Esophagus squamous epithelium (tissue), 5 donors: ENCODE measurements around the gene HSF2BP. TPM values are rescaled to one million over a fixed set of nuclear protein-coding genes. Genes with fewer than 3 reads are reported as not detected.

Experiments used
- DNase-seq: peaks from one replicate; lab custom pipeline; 2025; lab: John Stamatoyannopoulos, UW
- H3K27ac ChIP-seq, 4 donors: fragments of 200-600 bp; sonication (generic); one replicate each; pipeline ENCODE4 v1.5.1; 2016 to 2019; ENCODE audit warnings: mild to moderate bottlenecking in 1 of 4
- H3K27me3 ChIP-seq, 4 donors: fragments of 200-600 bp; sonication (generic); 1 replicate in 3 of 4; 2 replicates in 1 of 4; pipeline versions ENCODE4 v1.5.1 to v1.6.0; 2017 to 2021; ENCODE audit warnings: antibody characterized with exemption in 1 of 4
- H3K36me3 ChIP-seq, 3 donors: fragments of 200-600 bp; sonication (generic); one replicate each; pipeline ENCODE4 v1.5.1; 2016 to 2019
- H3K4me1 ChIP-seq, 3 donors: fragments of 200-600 bp; sonication (generic); one replicate each; pipeline ENCODE4 v1.5.1; 2017 to 2019
- H3K4me3 ChIP-seq, 4 donors: fragments of 200-600 bp; sonication (generic); 1 replicate in 3 of 4; 2 replicates in 1 of 4; pipeline ENCODE4 v1.5.1; 2016 to 2019; ENCODE audit warnings: mild to moderate bottlenecking in 2 of 4, moderate library complexity in 1 of 4
- H3K9me3 ChIP-seq, 3 donors: fragments of 200-600 bp; sonication (generic); one replicate each; pipeline ENCODE4 v1.5.1; 2016 to 2019
- POLR2A ChIP-seq, 4 donors: fragments of 450-650 bp; IDR thresholded peaks; one replicate each; pipeline ENCODE4 v1.6.1; 2017; ENCODE audit warnings: antibody characterized with exemption in 4 of 4, mild to moderate bottlenecking in 4 of 4, moderate library complexity in 3 of 4
- WGBS, 2 donors: methylation state at CpG; one replicate each; pipeline ENCODE4 v1.1.5; 2018; 5-methylcytosine and 5-hydroxymethylcytosine counted together
- intact Hi-C: fragments of 100-400 bp; cut with DNase I; formaldehyde crosslinking; loops from one replicate; pipeline ENCODE4 v1.15.0; 2022
- total RNA-seq, 4 donors: library from RNA; depleted of rRNA; stranded (reverse); fragments of >200 nt; gene quantifications; one replicate each; pipeline ENCODE4 v1.1.0, GENCODE V29; 2016
- TF ChIP-seq, protein P1 (sequence below), 6 experiments: fragments of 450-650 bp in 4 of 6; fragments of 200-600 bp in 2 of 6; sonication (generic) in 2 of 6; IDR thresholded peaks; one replicate each; pipeline ENCODE4 v1.5.1; 2016 to 2019; ENCODE audit warnings: antibody characterized with exemption in 6 of 6, mild to moderate bottlenecking in 4 of 6, moderate library complexity in 4 of 6
- donor health status: DM: yes; HTN: yes; CAD: no.

HSF2BP gene
- total RNA-seq, 4 donors from 2014 or later = 0.35 to 1.1 (median 0.76) TPM; not detected in 1

DNA sequence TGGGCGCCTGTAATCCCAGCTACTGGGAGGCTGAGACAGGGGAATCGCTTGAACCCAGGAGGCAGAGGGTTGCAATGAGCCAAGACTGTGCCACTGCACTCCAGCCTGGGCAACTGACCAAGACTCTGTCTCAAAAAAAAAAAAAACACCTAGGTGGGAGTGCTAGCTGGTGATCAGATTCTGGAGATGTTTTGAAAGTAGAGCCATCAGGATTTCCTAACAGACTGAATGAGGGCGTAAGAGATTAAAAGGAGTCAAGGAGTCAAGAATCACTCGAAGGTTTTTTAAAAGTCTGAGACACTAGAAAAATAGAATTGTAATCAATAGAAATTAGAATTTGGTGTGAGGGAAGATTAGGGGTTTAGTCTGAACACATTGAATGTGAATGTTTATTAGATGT is 73.8 kb downstream of the HSF2BP start:
- no peaks in the 10 kb centered on the region for H3K9me3 ChIP-seq
- no peaks in the 10 kb centered on the region for H3K36me3 ChIP-seq
- H3K27ac ChIP-seq = peak overlapping the region in 3 of 4 donors; percentile 74 to 82 (median 76)
- DNase-seq = no peak
- H3K4me1 ChIP-seq = peaks cover 0 to 25% (median 13%) of the 10 kb centered on the region in 3 donors
- no peak overlapping the region for H3K4me3 ChIP-seq
- 87 to 91% methylated on average over 4 of the region's 4 CpGs for WGBS, 2 donors
- H3K27me3 ChIP-seq = no peaks in the 10 kb centered on the region
- intact Hi-C loops = no loop called here
- TF ChIP-seq, protein P1, sequence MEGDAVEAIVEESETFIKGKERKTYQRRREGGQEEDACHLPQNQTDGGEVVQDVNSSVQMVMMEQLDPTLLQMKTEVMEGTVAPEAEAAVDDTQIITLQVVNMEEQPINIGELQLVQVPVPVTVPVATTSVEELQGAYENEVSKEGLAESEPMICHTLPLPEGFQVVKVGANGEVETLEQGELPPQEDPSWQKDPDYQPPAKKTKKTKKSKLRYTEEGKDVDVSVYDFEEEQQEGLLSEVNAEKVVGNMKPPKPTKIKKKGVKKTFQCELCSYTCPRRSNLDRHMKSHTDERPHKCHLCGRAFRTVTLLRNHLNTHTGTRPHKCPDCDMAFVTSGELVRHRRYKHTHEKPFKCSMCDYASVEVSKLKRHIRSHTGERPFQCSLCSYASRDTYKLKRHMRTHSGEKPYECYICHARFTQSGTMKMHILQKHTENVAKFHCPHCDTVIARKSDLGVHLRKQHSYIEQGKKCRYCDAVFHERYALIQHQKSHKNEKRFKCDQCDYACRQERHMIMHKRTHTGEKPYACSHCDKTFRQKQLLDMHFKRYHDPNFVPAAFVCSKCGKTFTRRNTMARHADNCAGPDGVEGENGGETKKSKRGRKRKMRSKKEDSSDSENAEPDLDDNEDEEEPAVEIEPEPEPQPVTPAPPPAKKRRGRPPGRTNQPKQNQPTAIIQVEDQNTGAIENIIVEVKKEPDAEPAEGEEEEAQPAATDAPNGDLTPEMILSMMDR (IDR thresholded peaks at IDR 0.05) = no peak
- TF ChIP-seq POLR2A (IDR thresholded peaks at IDR 0.05) = no peak

DNA sequence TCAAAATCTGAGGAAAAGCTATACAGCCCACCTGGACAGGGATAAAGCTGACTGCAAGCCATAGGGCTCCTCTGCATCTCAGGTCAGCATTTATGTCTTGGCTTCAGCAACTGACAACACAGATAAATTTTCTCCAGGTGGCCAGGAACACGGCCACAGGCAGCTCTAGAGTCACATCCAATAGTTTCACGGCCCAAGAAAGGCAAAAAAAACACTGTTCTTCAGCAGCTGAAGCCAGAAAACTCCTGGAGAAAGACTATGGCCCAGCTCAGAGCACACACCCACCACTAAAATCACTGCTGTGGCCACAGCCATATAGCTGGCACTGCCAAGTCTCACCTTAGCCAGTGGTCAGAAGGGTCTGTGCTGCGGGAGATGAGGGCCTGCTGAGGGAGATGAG is 77.8 kb downstream of the HSF2BP start:
- TF ChIP-seq POLR2A (IDR thresholded peaks at IDR 0.05) = no peak
- TF ChIP-seq, protein P1 (IDR thresholded peaks at IDR 0.05) = no peak
- H3K27ac ChIP-seq = no peak overlapping the region
- WGBS, 2 donors = 93 to 95% methylated on average over 2 to 3 of the region's 3 CpGs
- H3K27me3 ChIP-seq = no peaks in the 10 kb centered on the region
- intact Hi-C loops = no loop called here
- no peaks in the 10 kb centered on the region for H3K36me3 ChIP-seq
- no peak for DNase-seq
- H3K4me1 ChIP-seq = peaks cover 0 to 15% (median 10%) of the 10 kb centered on the region in 3 donors
- H3K9me3 ChIP-seq = no peaks in the 10 kb centered on the region
- H3K4me3 ChIP-seq = no peak overlapping the region

DNA sequence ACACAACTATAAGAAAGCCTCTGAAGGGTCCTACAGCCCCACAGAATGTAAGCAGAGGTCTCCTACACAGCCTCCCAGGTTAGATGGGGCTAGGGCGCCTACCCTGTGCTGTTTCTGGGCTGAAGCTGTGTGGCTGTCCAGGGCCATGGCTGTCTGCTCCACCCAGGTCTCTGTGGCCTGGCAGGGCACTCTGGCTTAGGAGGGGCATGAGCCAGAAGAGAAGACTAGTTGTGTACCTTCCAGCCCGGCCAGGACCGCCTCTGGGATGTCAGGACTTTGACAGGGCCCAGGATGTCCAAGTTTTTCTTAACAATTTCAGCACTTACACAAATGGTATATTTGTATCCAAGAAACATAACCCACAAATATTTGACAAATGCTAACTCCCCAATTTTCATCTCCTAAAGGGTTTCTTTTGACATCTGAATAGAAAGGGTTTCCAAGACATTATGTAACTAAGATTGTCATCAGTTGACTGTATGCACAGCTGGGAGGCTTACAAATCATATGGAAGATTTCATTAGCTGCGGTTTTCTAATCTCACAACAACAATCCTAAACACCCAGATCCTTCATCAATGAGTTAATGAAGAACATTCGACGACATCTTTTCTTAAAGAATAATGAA is 80.5 kb downstream of the HSF2BP start:
- Histone ChIP-seq H3K27ac (no peak overlapping the region), H3K4me1 (no peaks in the 10 kb centered on the region), H3K36me3 (no peaks in the 10 kb centered on the region), H3K4me3 (no peak overlapping the region), H3K9me3 (no peaks in the 10 kb centered on the region), H3K27me3 (no peaks in the 10 kb centered on the region)
- WGBS, 2 donors = 42 to 54% methylated on average over 5 of the region's 6 CpGs
- intact Hi-C loops = no loop called here
- DNase-seq = no peak
- TF ChIP-seq POLR2A (IDR thresholded peaks at IDR 0.05) = no peak
- TF ChIP-seq, protein P1 (IDR thresholded peaks at IDR 0.05) = no peak

DNA sequence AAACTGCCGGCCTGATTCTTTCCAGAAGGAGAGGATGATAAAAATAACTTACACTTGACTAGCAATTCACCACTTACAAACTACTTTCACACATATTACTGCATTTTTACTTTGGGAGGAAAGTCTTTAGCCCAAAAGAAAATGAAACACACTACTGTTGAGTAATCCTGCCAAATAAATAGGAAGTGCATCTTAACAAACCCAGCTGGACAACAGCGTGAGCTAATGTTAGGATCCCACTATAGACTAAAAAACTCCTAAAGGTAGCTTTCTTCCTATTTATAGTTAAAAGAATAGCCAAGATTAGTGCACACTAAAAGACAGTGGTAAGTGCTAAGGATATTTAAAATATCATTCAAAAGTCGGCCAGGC is 83.8 kb downstream of the HSF2BP start:
- TF ChIP-seq POLR2A (IDR thresholded peaks at IDR 0.05) = no peak
- TF ChIP-seq, protein P1 (IDR thresholded peaks at IDR 0.05) = no peak
- Histone ChIP-seq H3K36me3 (no peaks in the 10 kb centered on the region), H3K9me3 (no peaks in the 10 kb centered on the region), H3K4me3 (no peak overlapping the region), H3K27ac (peak overlapping the region in 3 of 4 donors; percentile 63 to 65 (median 64)), H3K27me3 (no peaks in the 10 kb centered on the region), H3K4me1 (no peaks in the 10 kb centered on the region)
- intact Hi-C loops = no loop called here
- 73 to 91% methylated on average over 3 of the region's 3 CpGs for WGBS, 2 donors
- no peak for DNase-seq

DNA sequence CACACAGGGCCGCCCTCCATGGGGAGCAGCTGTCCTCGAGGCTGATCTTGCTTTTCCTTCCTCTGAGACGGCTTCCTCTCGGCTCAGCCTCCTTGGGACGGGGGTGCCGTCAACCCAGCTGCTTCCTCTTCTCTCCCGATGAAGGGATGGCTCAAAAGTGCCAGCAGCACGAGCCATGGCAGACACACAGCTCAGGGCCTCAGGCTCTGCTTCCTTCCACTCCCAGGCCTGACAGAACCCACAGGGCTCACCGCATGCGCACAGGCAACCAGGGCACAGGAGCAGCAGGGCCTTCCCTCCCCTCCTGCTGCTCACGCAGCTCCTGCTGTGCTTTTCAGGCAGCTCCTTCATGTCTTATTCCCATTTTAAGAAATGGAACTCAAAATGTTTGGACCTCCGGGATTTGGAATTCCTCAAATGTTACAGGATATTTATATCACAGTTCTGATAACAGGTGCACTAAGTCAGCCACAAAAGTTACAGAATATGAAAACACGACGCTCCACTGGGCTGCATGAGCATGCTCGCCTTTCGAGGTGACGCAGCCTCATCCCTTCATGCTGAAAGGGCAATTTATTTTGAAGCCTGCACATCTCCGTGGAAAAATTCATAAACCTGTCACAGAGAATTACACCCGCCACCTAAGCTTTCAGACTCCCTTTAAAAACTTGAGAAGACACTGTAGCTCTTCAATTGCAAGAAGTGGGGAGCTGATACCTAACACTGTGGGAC is 84.4 kb downstream of the HSF2BP start:
- no peak for TF ChIP-seq POLR2A (IDR thresholded peaks at IDR 0.05)
- no peaks in the 10 kb centered on the region for H3K4me1 ChIP-seq
- no peak overlapping the region for H3K4me3 ChIP-seq
- peak overlapping the region in 3 of 4 donors; percentile 63 to 65 (median 64) for H3K27ac ChIP-seq
- no peaks in the 10 kb centered on the region for H3K27me3 ChIP-seq
- no peak for DNase-seq
- intact Hi-C loops = no loop called here
- H3K9me3 ChIP-seq = no peaks in the 10 kb centered on the region
- 77 to 84% methylated on average over 9 to 11 of the region's 19 CpGs for WGBS, 2 donors
- H3K36me3 ChIP-seq = no peaks in the 10 kb centered on the region
